GM12865 (cell line): ENCODE measurements around the gene FXYD6.

ENCODE experiments used
- DNase-seq: peaks from one replicate; pipeline ENCODE4 v3.0.0; 2010; ENCODE audit warnings: low read depth
- H3K4me3 ChIP-seq: 2 replicates; pipeline ENCODE4 v1.5.1; 2011; ENCODE audit warnings: mild to moderate bottlenecking, low read depth, low read length, control low read depth
- TF ChIP-seq, protein P1 (sequence below): IDR thresholded peaks from 2 replicates; pipeline ENCODE4 v1.5.1; 2011; ENCODE audit warnings: low read length, control low read depth, low read depth, inconsistent platforms; ENCODE audit not compliant: insufficient read depth; ENCODE audit errors: missing control alignments

The FXYD6 gene

DNA sequence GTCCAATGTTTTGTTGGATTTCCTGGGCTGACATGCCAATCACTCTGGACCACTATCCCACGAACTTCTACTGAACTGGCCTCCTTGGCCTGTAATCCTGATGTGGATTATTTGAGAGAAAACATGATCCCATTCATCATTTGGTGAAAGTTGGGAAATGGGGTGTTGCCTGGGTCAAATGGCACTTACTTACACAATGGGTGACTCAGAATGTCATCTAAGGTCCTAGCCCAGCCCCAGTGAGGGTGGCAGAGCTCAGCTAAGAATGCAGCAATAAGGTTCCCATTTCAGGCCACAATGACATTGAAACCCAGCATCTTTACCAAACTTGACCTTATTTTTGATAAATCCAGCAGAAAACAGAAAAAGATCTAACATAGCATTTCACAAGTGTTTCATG, 71.4 kb downstream of the FXYD6 start:
- no peak for DNase-seq
- TF ChIP-seq, protein P1, sequence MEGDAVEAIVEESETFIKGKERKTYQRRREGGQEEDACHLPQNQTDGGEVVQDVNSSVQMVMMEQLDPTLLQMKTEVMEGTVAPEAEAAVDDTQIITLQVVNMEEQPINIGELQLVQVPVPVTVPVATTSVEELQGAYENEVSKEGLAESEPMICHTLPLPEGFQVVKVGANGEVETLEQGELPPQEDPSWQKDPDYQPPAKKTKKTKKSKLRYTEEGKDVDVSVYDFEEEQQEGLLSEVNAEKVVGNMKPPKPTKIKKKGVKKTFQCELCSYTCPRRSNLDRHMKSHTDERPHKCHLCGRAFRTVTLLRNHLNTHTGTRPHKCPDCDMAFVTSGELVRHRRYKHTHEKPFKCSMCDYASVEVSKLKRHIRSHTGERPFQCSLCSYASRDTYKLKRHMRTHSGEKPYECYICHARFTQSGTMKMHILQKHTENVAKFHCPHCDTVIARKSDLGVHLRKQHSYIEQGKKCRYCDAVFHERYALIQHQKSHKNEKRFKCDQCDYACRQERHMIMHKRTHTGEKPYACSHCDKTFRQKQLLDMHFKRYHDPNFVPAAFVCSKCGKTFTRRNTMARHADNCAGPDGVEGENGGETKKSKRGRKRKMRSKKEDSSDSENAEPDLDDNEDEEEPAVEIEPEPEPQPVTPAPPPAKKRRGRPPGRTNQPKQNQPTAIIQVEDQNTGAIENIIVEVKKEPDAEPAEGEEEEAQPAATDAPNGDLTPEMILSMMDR: no peak

GRCh38 chr11:117803896-117804295, 72.6 kb downstream of the FXYD6 start:
- TF ChIP-seq, protein P1: no peak
- no peak overlapping the region for H3K4me3 ChIP-seq
- DNase-seq: no peak

More for the DNA sequence above, 71.4 kb downstream of the FXYD6 start:
- no peak overlapping the region for H3K4me3 ChIP-seq

DNA sequence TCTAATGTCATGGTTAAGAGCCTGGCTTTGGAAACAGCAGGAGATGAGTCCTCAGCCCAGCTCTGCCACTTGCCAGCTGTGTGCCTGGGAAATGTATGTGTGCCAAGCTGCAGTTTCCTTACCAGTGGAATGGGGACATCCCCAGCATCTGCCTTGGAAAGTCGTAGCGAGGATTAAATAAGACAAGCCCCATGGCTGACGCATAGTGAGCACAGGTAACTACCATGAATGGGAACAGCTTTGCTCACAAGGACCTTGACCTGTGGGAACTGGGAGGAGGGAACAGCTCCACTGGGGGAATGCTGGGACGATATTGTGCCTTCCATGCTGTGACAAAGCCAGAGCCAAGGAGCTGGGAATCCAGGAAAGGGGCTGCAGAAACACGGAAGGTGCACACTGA, 76.8 kb downstream of the FXYD6 start:
- no peak overlapping the region for H3K4me3 ChIP-seq
- TF ChIP-seq, protein P1: no peak
- no peak for DNase-seq

GRCh38 chr11:117796872-117797529, 79.5 kb downstream of the FXYD6 start, which contains the start of gene DSCAML1:
TSS of gene DSCAML1 (minus strand) at chr11:117797216. CDS start at chr11:117797079, 137 bp downstream.
- no peak within 1 kb of the TSS for H3K4me3 ChIP-seq
- TF ChIP-seq, protein P1: no peak
- no peak for DNase-seq

- TF ChIP-seq, protein P1: no peak
- H3K4me3 ChIP-seq: no peak overlapping the region
- no peak for DNase-seq
Observed at GRCh38 chr11:117796456-117796871, 80.0 kb downstream of the FXYD6 start.

- H3K4me3 ChIP-seq: no peak overlapping the region
- no peak for DNase-seq
- TF ChIP-seq, protein P1: no peak
Observed at GRCh38 chr11:117795638-117796455, 80.6 kb downstream of the FXYD6 start.
